ENCODE results near the gene HOXA13.

- TF ChIP-seq CTCF (IDR thresholded peaks at IDR 0.05) (no peak), EZH2 (IDR thresholded peaks at IDR 0.05; ENCODE audit: borderline replicate concordance, insufficient read depth, low read depth, low read length, poor library complexity, severe bottlenecking) (no peak)
Measured at GRCh38 chr7:27247452-27248426, 47.8 kb upstream of the HOXA13 start.
